ENCODE data around the gene STIM2. TPM values are rescaled to one million over a fixed set of nuclear protein-coding genes. Genes with fewer than 3 reads are reported as not detected.

STIM2 gene
- total and polyA plus RNA-seq, 2 donors (not counting 3 experiments of a cell fraction or from before 2014, with no cell fraction given) = 21.0 to 21.2 TPM

DNA sequence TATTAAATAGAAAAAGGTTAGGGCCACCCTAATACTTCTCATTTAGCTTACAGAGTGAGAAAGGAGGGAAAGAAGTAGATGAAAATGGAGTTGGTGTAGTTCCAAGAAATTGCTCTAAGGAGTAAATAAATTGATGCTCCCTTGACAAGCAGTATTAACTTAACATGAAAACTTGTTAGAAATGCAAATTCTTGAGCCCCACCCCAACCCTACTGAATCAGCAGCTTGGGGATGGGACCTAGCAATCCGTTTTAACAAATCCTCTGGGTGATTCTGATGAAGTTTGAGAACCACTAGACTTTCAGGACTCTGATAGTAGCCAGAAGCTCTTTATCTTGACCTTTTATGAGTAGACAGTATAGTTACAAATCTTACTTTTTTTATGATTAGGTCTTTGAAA, 74.8 kb downstream of the STIM2 start:
- DNase-seq (ENCODE audit: low read depth, low spot score) = no peak
- CTCF ChIA-PET = no interaction called here

More for the DNA sequence above, 74.8 kb downstream of the STIM2 start:
- H3K79me2 ChIP-seq (ENCODE audit: control insufficient read depth, insufficient read depth, low read length) = no peaks in the 10 kb centered on the region
- no peaks in the 10 kb centered on the region for H3K4me1 ChIP-seq (ENCODE audit: control insufficient read depth, extremely low read depth, insufficient read depth, low read length)
- intact Hi-C loops (cut with micrococcal nuclease) = no loop called here
- H3K27me3 ChIP-seq (ENCODE audit: control insufficient read depth in 2 of 2, insufficient read depth in 2 of 2, low read length in 2 of 2) = no peaks in the 10 kb centered on the region
- no peak overlapping the region for H3K27ac ChIP-seq (ENCODE audit: insufficient read depth, low read depth, low read length)
- H3K4me2 ChIP-seq (ENCODE audit: insufficient read depth, low read length) = no peak overlapping the region
- TF ChIP-seq POLR2A (IDR thresholded peaks at IDR 0.05; ENCODE audit: low read depth, low read length) (no peak), POLR2AphosphoS5 (IDR thresholded peaks at IDR 0.05; ENCODE audit: insufficient read depth, low read depth, low read length) (no peak), MYC (IDR thresholded peaks at IDR 0.05; ENCODE audit: low read depth, low read length) (no peak), MAX (IDR thresholded peaks at IDR 0.05; ENCODE audit: insufficient read depth, insufficient read length) (no peak), GATA2 (IDR thresholded peaks at IDR 0.05; ENCODE audit: insufficient read depth, insufficient read length, low read depth, low read length) (no peak), JUN (IDR thresholded peaks at IDR 0.05; ENCODE audit: borderline replicate concordance, insufficient read depth, insufficient read length, low read depth) (no peak), EZH2 (IDR thresholded peaks at IDR 0.05; ENCODE audit: borderline replicate concordance, low read depth, low read length, severe bottlenecking) (no peak), FOS (IDR thresholded peaks at IDR 0.05; ENCODE audit: borderline replicate concordance, insufficient read depth, low read length) (no peak)
- TF ChIP-seq, protein P1, sequence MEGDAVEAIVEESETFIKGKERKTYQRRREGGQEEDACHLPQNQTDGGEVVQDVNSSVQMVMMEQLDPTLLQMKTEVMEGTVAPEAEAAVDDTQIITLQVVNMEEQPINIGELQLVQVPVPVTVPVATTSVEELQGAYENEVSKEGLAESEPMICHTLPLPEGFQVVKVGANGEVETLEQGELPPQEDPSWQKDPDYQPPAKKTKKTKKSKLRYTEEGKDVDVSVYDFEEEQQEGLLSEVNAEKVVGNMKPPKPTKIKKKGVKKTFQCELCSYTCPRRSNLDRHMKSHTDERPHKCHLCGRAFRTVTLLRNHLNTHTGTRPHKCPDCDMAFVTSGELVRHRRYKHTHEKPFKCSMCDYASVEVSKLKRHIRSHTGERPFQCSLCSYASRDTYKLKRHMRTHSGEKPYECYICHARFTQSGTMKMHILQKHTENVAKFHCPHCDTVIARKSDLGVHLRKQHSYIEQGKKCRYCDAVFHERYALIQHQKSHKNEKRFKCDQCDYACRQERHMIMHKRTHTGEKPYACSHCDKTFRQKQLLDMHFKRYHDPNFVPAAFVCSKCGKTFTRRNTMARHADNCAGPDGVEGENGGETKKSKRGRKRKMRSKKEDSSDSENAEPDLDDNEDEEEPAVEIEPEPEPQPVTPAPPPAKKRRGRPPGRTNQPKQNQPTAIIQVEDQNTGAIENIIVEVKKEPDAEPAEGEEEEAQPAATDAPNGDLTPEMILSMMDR (IDR thresholded peaks at IDR 0.05; ENCODE audit: extremely low read depth in 1 of 2, insufficient read depth in 1 of 2, low read depth in 1 of 2, low read length in 2 of 2) = no peak
- no peak overlapping the region for H3K9ac ChIP-seq (replicated peaks; ENCODE audit: extremely low read depth, insufficient read depth, low read length)
- H3K9me3 ChIP-seq (replicated peaks; ENCODE audit: control insufficient read depth, insufficient read depth, low read length) = no peaks in the 10 kb centered on the region
- POLR2A ChIA-PET = no interaction called here
- BruUV-seq (replicated peaks) = no TSS peak
- dilution Hi-C loops (cut with MboI; ENCODE audit: extremely low pct_ligation_motif_present, low sequenced_read_pairs) = no loop called here
- FAIRE-seq = no peak
- no peaks in the 10 kb centered on the region for H3K36me3 ChIP-seq (ENCODE audit: control insufficient read depth in 2 of 2, extremely low read depth in 1 of 2, insufficient read depth in 2 of 2, low read length in 2 of 2)
- H3K4me3 ChIP-seq (replicated peaks in 1 of 3; ENCODE audit: insufficient read depth in 1 of 3, low read depth in 1 of 3, low read length in 3 of 3) = no peak overlapping the region
- peaks cover 2% of the 10 kb centered on the region for H3K9me1 ChIP-seq (replicated peaks; ENCODE audit: control insufficient read depth, extremely low read depth, insufficient read depth, low read length)
- H4K20me1 ChIP-seq (replicated peaks; ENCODE audit: control insufficient read depth, extremely low read depth, insufficient read depth, low read length) = no peaks in the 10 kb centered on the region
- H2AFZ ChIP-seq (ENCODE audit: low read depth, low read length) = no peak overlapping the region

All from endothelial cell of umbilical vein (primary cell).